HCT116 (cell line): Measurements from ENCODE around the gene STAT4. TPM values are rescaled to one million over a fixed set of nuclear protein-coding genes. Genes with fewer than 3 reads are reported as not detected.
A peak's percentile ranks its signal among the peaks of the same experiment; 100 is the strongest.

ENCODE experiments used
- ATAC-seq: fragments of 200-7000 bp; cut with Tn5 transposase; 2 replicates; pipeline ENCODE4 v1.9.1; 2020; ENCODE audit warnings: mild to moderate bottlenecking, moderate library complexity
- BruUV-seq: library from RNA; stranded (reverse); fragments of 400-500 nt; replicated peaks from 2 replicates; lab custom pipeline; 2021; lab: Mats Ljungman, UMichigan
- CTCF ChIA-PET: fragments of 300-600 bp; sonication (Branson Sonifier 250); formaldehyde crosslinking; loops from one replicate; lab custom pipeline; 2021; ENCODE audit warnings: antibody characterized with exemption; lab: Charles Lee
- POLR2A ChIA-PET: fragments of 300-600, 350-600 bp; sonication (Branson Sonifier 250); formaldehyde crosslinking; loops from one replicate; lab custom pipeline; 2021; ENCODE audit warnings: antibody characterized with exemption; lab: Charles Lee
- RAD21 ChIA-PET, 2 experiments: fragments of 300-600 bp; sonication (Branson Sonifier 250); formaldehyde crosslinking; loops; one replicate each; lab custom pipeline; 2023; ENCODE audit warnings: low total read pairs in 2 of 2; ENCODE audit not compliant: uncharacterized antibody in 2 of 2, unreplicated experiment in 2 of 2, low non-redundant PET in 1 of 2; lab: Charles Lee
- DNase-seq: peaks from one replicate; pipeline ENCODE4 v3.0.0-alpha.2; 2010; ENCODE audit warnings: low read depth, low spot score
- H2AFZ ChIP-seq: fragments of 200-600 bp; shearing (Covaris generic), sonication (generic); 2 replicates; pipeline ENCODE4 v1.6.1; 2017; ENCODE audit warnings: low read depth, mixed run types, mixed read lengths, antibody characterized with exemption, low read length; ENCODE audit not compliant: poor library complexity, severe bottlenecking
- H3K27ac ChIP-seq: 2 replicates; pipeline ENCODE4 v1.5.1; 2012; ENCODE audit warnings: low read depth, low read length
- H3K27me3 ChIP-seq: fragments of 200-600 bp; sonication (generic); 2 replicates; pipeline ENCODE4 v1.6.1; 2016; ENCODE audit warnings: mixed run types, low read length, mixed read lengths; ENCODE audit not compliant: insufficient read depth
- H3K36me3 ChIP-seq, 2 experiments: fragments of 200-500 bp in 1 of 2; fragments of 200-600 bp in 1 of 2; sonication (Bioruptor generic) in 1 of 2; sonication (generic) in 1 of 2; 2 replicates each; pipeline versions ENCODE4 v1.5.1 to v1.6.1; 2014 to 2016; ENCODE audit warnings: low read length in 2 of 2, inconsistent platforms in 1 of 2, mixed read lengths in 1 of 2, mixed run types in 1 of 2; ENCODE audit not compliant: insufficient read depth in 2 of 2, control insufficient read depth in 1 of 2
- H3K4me1 ChIP-seq, 2 experiments: fragments of 200-600 bp in 1 of 2; sonication (generic) in 1 of 2; 2 replicates each; pipeline versions ENCODE4 v1.5.1 to v1.6.1; 2012 to 2017; ENCODE audit warnings: low read length in 2 of 2, inconsistent platforms in 1 of 2, mild to moderate bottlenecking in 1 of 2, mixed read lengths in 1 of 2, mixed run types in 1 of 2, moderate library complexity in 1 of 2; ENCODE audit not compliant: insufficient read depth in 2 of 2, control insufficient read depth in 1 of 2
- H3K4me2 ChIP-seq: fragments of 200-600 bp; sonication (generic); 2 replicates; pipeline ENCODE4 v1.6.1; 2017; ENCODE audit warnings: mixed run types, low read length, mixed read lengths
- H3K4me3 ChIP-seq, 2 experiments: fragments of 200-600 bp in 1 of 2; sonication (generic) in 1 of 2; replicated peaks in 1 of 2; 2 replicates each; pipeline ENCODE4 v1.5.1; 2011 to 2016; ENCODE audit warnings: low read length in 2 of 2, control low read depth in 1 of 2, low read depth in 1 of 2, mild to moderate bottlenecking in 1 of 2, mixed read lengths in 1 of 2, mixed run types in 1 of 2
- H3K79me2 ChIP-seq: fragments of 200-600 bp; sonication (generic); 2 replicates; pipeline ENCODE4 v1.6.1; 2017; ENCODE audit warnings: mild to moderate bottlenecking, mixed run types, low read length, moderate library complexity, mixed read lengths; ENCODE audit not compliant: insufficient read depth
- H3K9ac ChIP-seq: fragments of 200-600 bp; sonication (generic); 2 replicates; pipeline ENCODE4 v1.6.1; 2016; ENCODE audit warnings: low read length, mixed read lengths
- H3K9me2 ChIP-seq: fragments of 200-600 bp; sonication (generic), shearing (Covaris generic); 2 replicates; pipeline ENCODE4 v1.6.1; 2017; ENCODE audit warnings: mixed run types, mild to moderate bottlenecking, moderate library complexity; ENCODE audit not compliant: insufficient read depth
- H3K9me3 ChIP-seq, 2 experiments: fragments of 200-500 bp in 1 of 2; fragments of 200-600 bp in 1 of 2; sonication (Bioruptor generic) in 1 of 2; sonication (generic) in 1 of 2; 2 replicates each; pipeline ENCODE4 v1.6.1; 2014 to 2017; ENCODE audit warnings: low read length in 2 of 2, mixed read lengths in 2 of 2, inconsistent platforms in 1 of 2, low read depth in 1 of 2, mild to moderate bottlenecking in 1 of 2, mixed run types in 1 of 2, moderate library complexity in 1 of 2; ENCODE audit not compliant: control insufficient read depth in 1 of 2, insufficient read depth in 1 of 2
- H4K20me1 ChIP-seq: fragments of 200-600 bp; sonication (generic), shearing (Covaris generic); 2 replicates; pipeline ENCODE4 v1.6.1; 2017; ENCODE audit warnings: mixed run types, mild to moderate bottlenecking, moderate library complexity; ENCODE audit not compliant: insufficient read depth
- EZH2phosphoT487 ChIP-seq: fragments of 200-600 bp; IDR thresholded peaks from 2 replicates; pipeline ENCODE4 v1.6.1; 2018; ENCODE audit warnings: antibody characterized with exemption, borderline replicate concordance
- FOSL1 ChIP-seq: IDR thresholded peaks from 2 replicates; pipeline ENCODE4 v1.6.1; 2012; ENCODE audit warnings: low read depth
- RAD21 ChIP-seq: IDR thresholded peaks from 2 replicates; pipeline ENCODE4 v1.6.1; 2012; ENCODE audit warnings: low read depth, mild to moderate bottlenecking
- SP1 ChIP-seq: IDR thresholded peaks from 2 replicates; pipeline ENCODE4 v1.6.1; 2012; ENCODE audit warnings: low read depth
- SRF ChIP-seq: IDR thresholded peaks from 2 replicates; pipeline ENCODE4 v1.6.1; 2012; ENCODE audit warnings: low read depth
- TCF7L2 ChIP-seq: IDR thresholded peaks from 2 replicates; pipeline ENCODE4 v1.7.0; 2011; ENCODE audit warnings: borderline replicate concordance, inconsistent platforms; ENCODE audit not compliant: insufficient read depth, insufficient read length; ENCODE audit errors: extremely low read depth
- YY1 ChIP-seq: IDR thresholded peaks from 2 replicates; pipeline ENCODE4 v1.6.1; 2011; ENCODE audit warnings: low read length, low read depth, moderate library complexity, mild to moderate bottlenecking; ENCODE audit not compliant: insufficient replicate concordance; ENCODE audit errors: extremely low read depth
- intact Hi-C: fragments of 100-400 bp; cut with micrococcal nuclease; formaldehyde crosslinking; loops from 2 replicates; pipeline ENCODE4 v1.10.0; 2022
- total RNA-seq: library from RNA; stranded (reverse); gene quantifications from one replicate; pipeline ENCODE4 v1.2.1, GENCODE V29; 2021; ENCODE audit not compliant: unreplicated experiment
- TF ChIP-seq, protein P1 (sequence below): IDR thresholded peaks from 2 replicates; pipeline ENCODE4 v1.6.1; 2011; ENCODE audit warnings: mild to moderate bottlenecking, low read length, moderate library complexity; ENCODE audit not compliant: insufficient replicate concordance; ENCODE audit errors: extremely low read depth
- TF ChIP-seq, protein P2 (sequence below): IDR thresholded peaks from 2 replicates; pipeline ENCODE4 v1.6.1; 2012

The STAT4 gene
- total RNA-seq, 1 experiment from 2014 or later: 2.0 TPM

DNA sequence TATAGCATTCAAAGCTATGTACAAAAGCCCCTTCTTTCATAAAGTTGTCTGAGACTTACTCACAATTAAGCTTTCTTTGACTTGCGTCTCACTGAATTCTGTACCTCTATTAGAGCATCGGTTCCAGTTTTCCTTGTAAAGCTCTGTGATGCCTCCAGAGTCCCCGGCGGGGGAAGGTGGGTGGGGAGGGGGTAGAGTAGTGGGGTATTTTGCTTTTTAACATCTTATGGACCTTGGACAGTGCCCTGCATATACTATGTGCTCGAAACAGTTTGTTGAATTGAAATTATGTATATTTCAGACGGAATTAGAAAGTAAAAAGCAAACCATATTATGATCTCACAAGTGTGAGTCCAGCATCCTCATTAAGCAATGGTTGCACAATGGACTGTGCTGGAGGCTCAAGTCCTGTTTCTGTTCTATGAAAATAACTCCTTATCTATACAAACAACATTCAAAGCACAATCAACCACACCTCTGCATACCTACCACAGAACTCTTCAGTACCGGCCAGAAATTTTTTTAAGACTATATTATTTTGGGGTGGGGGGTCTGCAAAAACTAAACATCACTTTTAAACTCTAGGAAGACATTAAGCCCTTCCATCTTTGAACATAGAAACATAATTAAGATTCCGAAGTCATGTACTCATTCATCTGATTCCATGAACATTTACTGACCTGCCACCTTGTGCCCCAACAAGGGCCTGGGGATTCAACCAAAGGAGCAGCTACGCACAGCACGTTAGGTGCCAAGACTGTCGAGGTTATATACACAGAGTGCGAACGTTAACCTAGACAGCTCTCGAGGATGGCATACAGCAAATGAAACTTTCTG lies 137.7 kb downstream of the STAT4 start:
- Histone ChIP-seq H4K20me1 (no peaks in the 10 kb centered on the region), H3K27me3 (no peaks in the 10 kb centered on the region), H3K9ac (peak overlapping the region; percentile 90), H3K4me3 (peak overlapping the region; percentile 79 to 83), H2AFZ (no peak overlapping the region), H3K4me1 (peaks cover 4 to 21% of the 10 kb centered on the region in 2 experiments; a peak in 3 of 4 replicates), H3K27ac (peak overlapping the region; percentile 84), H3K9me2 (no peaks in the 10 kb centered on the region), H3K36me3 (peaks cover 12 to 18% of the 10 kb centered on the region in 2 experiments; a peak in 3 of 4 replicates)
- DNase-seq: no peak
- intact Hi-C loops: no loop called here
- RAD21 ChIA-PET: no interaction called here
- no peak for TF ChIP-seq EZH2phosphoT487
- no peak for TF ChIP-seq FOSL1
- TF ChIP-seq YY1: no peak
- TF ChIP-seq SRF: no peak
- TF ChIP-seq, protein P1, sequence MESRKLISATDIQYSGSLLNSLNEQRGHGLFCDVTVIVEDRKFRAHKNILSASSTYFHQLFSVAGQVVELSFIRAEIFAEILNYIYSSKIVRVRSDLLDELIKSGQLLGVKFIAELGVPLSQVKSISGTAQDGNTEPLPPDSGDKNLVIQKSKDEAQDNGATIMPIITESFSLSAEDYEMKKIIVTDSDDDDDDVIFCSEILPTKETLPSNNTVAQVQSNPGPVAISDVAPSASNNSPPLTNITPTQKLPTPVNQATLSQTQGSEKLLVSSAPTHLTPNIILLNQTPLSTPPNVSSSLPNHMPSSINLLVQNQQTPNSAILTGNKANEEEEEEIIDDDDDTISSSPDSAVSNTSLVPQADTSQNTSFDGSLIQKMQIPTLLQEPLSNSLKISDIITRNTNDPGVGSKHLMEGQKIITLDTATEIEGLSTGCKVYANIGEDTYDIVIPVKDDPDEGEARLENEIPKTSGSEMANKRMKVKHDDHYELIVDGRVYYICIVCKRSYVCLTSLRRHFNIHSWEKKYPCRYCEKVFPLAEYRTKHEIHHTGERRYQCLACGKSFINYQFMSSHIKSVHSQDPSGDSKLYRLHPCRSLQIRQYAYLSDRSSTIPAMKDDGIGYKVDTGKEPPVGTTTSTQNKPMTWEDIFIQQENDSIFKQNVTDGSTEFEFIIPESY: no peak
- TF ChIP-seq TCF7L2: no peak
- TF ChIP-seq SP1: no peak
- TF ChIP-seq, protein P2, sequence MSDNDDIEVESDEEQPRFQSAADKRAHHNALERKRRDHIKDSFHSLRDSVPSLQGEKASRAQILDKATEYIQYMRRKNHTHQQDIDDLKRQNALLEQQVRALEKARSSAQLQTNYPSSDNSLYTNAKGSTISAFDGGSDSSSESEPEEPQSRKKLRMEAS: no peak
- TF ChIP-seq RAD21: no peak
- TF ChIP-seq, all 23 proteins: peak for 0
- Histone ChIP-seq H3K9me3 (no peaks in the 10 kb centered on the region), H3K4me2 (peak overlapping the region; percentile 85), H3K79me2 (peaks cover 36% of the 10 kb centered on the region)
- ChIA-PET CTCF (no interaction called here), POLR2A (interaction anchor here (0.6 kb wide), 1 partner anchor 230 kb away, joined by 3 read pairs; no protein-coding TSS in a partner anchor)
- ATAC-seq: peak; percentile 19; the same call in 1 of the 2 replicates
- TSS peak; percentile 51 for BruUV-seq
